ENCODE data around the gene DTX2. TPM values are rescaled to one million over a fixed set of nuclear protein-coding genes. Genes with fewer than 3 reads are reported as not detected.
"Not testable (repeated sequence)": the region's sequence is repeated elsewhere in the genome, so short reads cannot be mapped to it uniquely, and the experiment has no call there.

Gene DTX2
- total RNA-seq (1 to 10 TPM; 4.5 to 9.5 TPM), polyA plus RNA-seq (1 to 10 TPM; 4.8 to 7.3 TPM)

DNA sequence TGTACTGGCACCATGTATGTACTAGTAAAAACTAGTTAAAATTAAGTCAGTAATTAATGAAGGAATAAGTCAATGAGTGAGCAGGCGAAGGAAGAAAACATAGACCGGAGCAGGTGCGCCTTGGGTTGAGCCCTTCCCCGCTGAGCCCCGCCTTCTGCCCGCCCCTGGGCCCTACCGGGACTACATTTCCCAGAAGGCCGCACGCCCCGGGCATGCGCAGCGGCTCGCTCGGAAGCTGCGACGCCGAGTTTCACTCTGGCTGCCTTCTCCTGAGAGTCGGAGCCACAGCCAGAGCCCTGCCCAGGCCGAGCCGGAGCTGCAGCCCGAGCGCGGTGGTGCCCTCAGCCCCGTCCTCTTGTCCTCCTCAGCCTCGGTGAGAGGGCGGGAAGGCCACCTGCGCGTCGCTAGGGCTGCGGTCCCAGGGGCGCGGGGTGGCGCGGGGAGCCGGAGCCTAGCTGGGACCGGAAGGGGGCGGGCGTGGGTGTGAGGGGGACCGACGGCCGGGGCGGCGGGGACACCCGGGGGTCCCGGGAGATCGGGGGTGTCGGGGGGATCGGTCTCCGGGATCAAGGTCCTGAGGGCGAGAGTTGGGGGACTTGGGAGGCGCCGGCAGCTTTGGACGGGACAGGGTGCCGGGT lies at the start of gene DTX2:
Gene DTX2, plus strand, starts transcription at position 246 of the 638 bp plus-strand sequence. CDS start 18,801 bp downstream, outside the sequence.
- H3K4me1 ChIP-seq (ENCODE audit: control insufficient read depth in 4 of 4, insufficient read depth in 4 of 4, low read length in 3 of 4); H3K36me3 ChIP-seq (ENCODE audit: control insufficient read depth in 4 of 4, insufficient read depth in 3 of 4, low read depth in 1 of 4, low read length in 3 of 4); H3K27me3 ChIP-seq (ENCODE audit: control insufficient read depth in 4 of 4, insufficient read depth in 4 of 4, low read length in 3 of 4); DNase-seq (ENCODE audit: low spot score); H3K9me3 ChIP-seq (ENCODE audit: control insufficient read depth in 4 of 4, low read length in 3 of 4); H3K9ac ChIP-seq (ENCODE audit: low read depth in 1 of 2, low read length in 2 of 2): not testable (repeated sequence)
- peak within 1 kb of the TSS in 1 of 3 donors; percentile 54 for H3K4me3 ChIP-seq (ENCODE audit: low read depth in 1 of 3, low read length in 3 of 3)
- WGBS = 1% methylated on average over 20 of the region's 54 CpGs
- H3K27ac ChIP-seq (ENCODE audit: low read depth in 1 of 2, low read length in 2 of 2) = peak within 1 kb of the TSS in 1 of 2 donors; percentile 35

DNA sequence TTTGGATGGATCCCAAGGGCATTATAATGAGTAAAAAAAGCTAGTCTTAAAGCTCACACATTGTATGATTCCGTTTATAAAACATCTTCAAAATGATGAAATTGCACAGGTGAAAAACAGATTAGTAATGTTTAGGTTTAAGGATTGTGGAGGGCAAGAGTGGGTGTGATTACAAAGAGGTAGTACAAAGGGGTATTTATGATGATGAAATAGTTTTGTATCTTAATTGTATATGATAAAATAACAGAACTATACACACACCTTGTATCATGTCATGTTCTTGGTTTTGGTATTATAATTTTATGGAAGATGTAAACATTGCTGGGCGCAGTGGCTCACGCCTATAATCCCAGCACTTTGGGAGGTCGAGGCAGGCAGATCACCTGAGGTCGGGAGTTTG lies 49.3 kb upstream of the DTX2 start:
- H3K4me1 ChIP-seq (ENCODE audit: control insufficient read depth in 4 of 4, insufficient read depth in 4 of 4, low read length in 3 of 4) = no peaks in the 10 kb centered on the region
- DNase-seq (ENCODE audit: low spot score) = no peak
- no peaks in the 10 kb centered on the region for H3K9me3 ChIP-seq (ENCODE audit: control insufficient read depth in 4 of 4, low read length in 3 of 4)
- WGBS = 82% methylated on average over 5 of the region's 5 CpGs
- TF ChIP-seq EGR1 (IDR thresholded peaks at IDR 0.05; ENCODE audit: low read depth in 2 of 2) = no peak
- no peak for TF ChIP-seq NR2F2 (IDR thresholded peaks at IDR 0.05)
- TF ChIP-seq MAX (IDR thresholded peaks at IDR 0.05) = no peak
- TF ChIP-seq FOXA1 (IDR thresholded peaks at IDR 0.05) = no peak
- no peak for TF ChIP-seq RXRA (IDR thresholded peaks at IDR 0.05)
- TF ChIP-seq GABPA (IDR thresholded peaks at IDR 0.05 in 1 of 2, conservative IDR thresholded peaks at IDR 0.05 in 1 of 2) = no peak
- TF ChIP-seq TAF1 (conservative IDR thresholded peaks at IDR 0.05) = no peak
- TF ChIP-seq RAD21 (IDR thresholded peaks at IDR 0.05) = no peak
- TF ChIP-seq JUND (IDR thresholded peaks at IDR 0.05) = no peak
- TF ChIP-seq, protein P1, sequence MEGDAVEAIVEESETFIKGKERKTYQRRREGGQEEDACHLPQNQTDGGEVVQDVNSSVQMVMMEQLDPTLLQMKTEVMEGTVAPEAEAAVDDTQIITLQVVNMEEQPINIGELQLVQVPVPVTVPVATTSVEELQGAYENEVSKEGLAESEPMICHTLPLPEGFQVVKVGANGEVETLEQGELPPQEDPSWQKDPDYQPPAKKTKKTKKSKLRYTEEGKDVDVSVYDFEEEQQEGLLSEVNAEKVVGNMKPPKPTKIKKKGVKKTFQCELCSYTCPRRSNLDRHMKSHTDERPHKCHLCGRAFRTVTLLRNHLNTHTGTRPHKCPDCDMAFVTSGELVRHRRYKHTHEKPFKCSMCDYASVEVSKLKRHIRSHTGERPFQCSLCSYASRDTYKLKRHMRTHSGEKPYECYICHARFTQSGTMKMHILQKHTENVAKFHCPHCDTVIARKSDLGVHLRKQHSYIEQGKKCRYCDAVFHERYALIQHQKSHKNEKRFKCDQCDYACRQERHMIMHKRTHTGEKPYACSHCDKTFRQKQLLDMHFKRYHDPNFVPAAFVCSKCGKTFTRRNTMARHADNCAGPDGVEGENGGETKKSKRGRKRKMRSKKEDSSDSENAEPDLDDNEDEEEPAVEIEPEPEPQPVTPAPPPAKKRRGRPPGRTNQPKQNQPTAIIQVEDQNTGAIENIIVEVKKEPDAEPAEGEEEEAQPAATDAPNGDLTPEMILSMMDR (IDR thresholded peaks at IDR 0.05; ENCODE audit: low read depth, low read length, missing input control) = no peak
- H3K36me3 ChIP-seq (ENCODE audit: control insufficient read depth in 4 of 4, insufficient read depth in 3 of 4, low read depth in 1 of 4, low read length in 3 of 4) = no peaks in the 10 kb centered on the region
- no peaks in the 10 kb centered on the region for H3K27me3 ChIP-seq (ENCODE audit: control insufficient read depth in 4 of 4, insufficient read depth in 4 of 4, low read length in 3 of 4)
- H3K4me3 ChIP-seq (ENCODE audit: low read depth in 1 of 3, low read length in 3 of 3) = no peak overlapping the region
- no peak overlapping the region for H3K27ac ChIP-seq (ENCODE audit: low read depth in 1 of 2, low read length in 2 of 2)
- H3K9ac ChIP-seq (ENCODE audit: low read depth in 1 of 2, low read length in 2 of 2) = no peak overlapping the region

- H3K4me3 ChIP-seq (ENCODE audit: low read depth in 1 of 3, low read length in 3 of 3); H3K9ac ChIP-seq (ENCODE audit: low read depth in 1 of 2, low read length in 2 of 2); H3K9me3 ChIP-seq (ENCODE audit: control insufficient read depth in 4 of 4, low read length in 3 of 4); H3K27me3 ChIP-seq (ENCODE audit: control insufficient read depth in 4 of 4, insufficient read depth in 4 of 4, low read length in 3 of 4); H3K27ac ChIP-seq (ENCODE audit: low read depth in 1 of 2, low read length in 2 of 2); H3K36me3 ChIP-seq (ENCODE audit: control insufficient read depth in 4 of 4, insufficient read depth in 3 of 4, low read depth in 1 of 4, low read length in 3 of 4); H3K4me1 ChIP-seq (ENCODE audit: control insufficient read depth in 4 of 4, insufficient read depth in 4 of 4, low read length in 3 of 4); DNase-seq (ENCODE audit: low spot score): not testable (repeated sequence)
- 96% methylated on average over 10 of the region's 10 CpGs for WGBS
These were observed 43.7 kb upstream of the DTX2 start for GRCh38 chr7:76417654-76418310.

- H3K27me3 ChIP-seq (ENCODE audit: control insufficient read depth in 4 of 4, insufficient read depth in 4 of 4, low read length in 3 of 4); DNase-seq (ENCODE audit: low spot score); H3K4me3 ChIP-seq (ENCODE audit: low read depth in 1 of 3, low read length in 3 of 3); H3K27ac ChIP-seq (ENCODE audit: low read depth in 1 of 2, low read length in 2 of 2); H3K4me1 ChIP-seq (ENCODE audit: control insufficient read depth in 4 of 4, insufficient read depth in 4 of 4, low read length in 3 of 4); H3K36me3 ChIP-seq (ENCODE audit: control insufficient read depth in 4 of 4, insufficient read depth in 3 of 4, low read depth in 1 of 4, low read length in 3 of 4); H3K9me3 ChIP-seq (ENCODE audit: control insufficient read depth in 4 of 4, low read length in 3 of 4); H3K9ac ChIP-seq (ENCODE audit: low read depth in 1 of 2, low read length in 2 of 2): not testable (repeated sequence)
- 95% methylated on average over 6 of the region's 6 CpGs for WGBS
These were observed 40.4 kb upstream of the DTX2 start for GRCh38 chr7:76421097-76421496.

All from liver (tissue), 9 donors.